NCI-H2196 (cell line): ENCODE measurements around the gene PHF21A.
"Not testable (repeated sequence)": the region's sequence is repeated elsewhere in the genome, so short reads cannot be mapped to it uniquely, and the experiment has no call there.

Experiments used
- DNase-seq: peaks from one replicate; lab custom pipeline; 2025; ENCODE audit not compliant: unreplicated experiment; lab: John Stamatoyannopoulos, UW

Gene PHF21A

GRCh38 chr11:45906096-45906682, 215.1 kb downstream of the PHF21A start:
- DNase-seq: no peak

- DNase-seq: not testable (repeated sequence)
Observed at GRCh38 chr11:45905576-45905975, 215.7 kb downstream of the PHF21A start.

- DNase-seq: no peak
Observed at GRCh38 chr11:45905095-45905494, 216.2 kb downstream of the PHF21A start.

DNA sequence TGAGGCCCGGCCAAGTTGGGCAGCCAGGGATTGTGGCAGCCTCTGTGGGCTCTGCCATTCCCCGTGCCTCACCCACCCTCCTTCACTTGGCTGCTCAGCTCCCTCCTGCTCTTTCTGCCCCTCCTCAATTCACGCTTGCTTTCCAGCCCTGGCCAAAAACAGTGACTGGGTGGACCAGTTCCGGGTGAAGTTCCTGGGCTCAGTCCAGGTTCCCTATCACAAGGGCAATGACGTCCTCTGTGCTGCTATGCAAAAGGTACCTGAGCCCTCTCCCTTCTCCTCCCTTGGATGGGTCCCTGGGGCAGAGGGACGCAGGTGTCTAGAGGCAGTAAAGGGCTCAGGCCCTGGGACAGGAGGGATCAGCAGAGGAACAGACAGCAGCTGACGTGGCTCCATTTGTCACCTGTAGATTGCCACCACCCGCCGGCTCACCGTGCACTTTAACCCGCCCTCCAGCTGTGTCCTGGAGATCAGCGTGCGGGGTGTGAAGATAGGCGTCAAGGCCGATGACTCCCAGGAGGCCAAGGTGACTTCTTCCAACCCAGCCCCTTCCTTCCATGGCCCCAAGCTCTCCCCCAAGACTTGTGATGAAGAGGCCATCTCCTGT, 216.8 kb downstream of the PHF21A start:
- no peak for DNase-seq

GRCh38 chr11:45902452-45903380, 218.5 kb downstream of the PHF21A start:
- DNase-seq: no peak

GRCh38 chr11:45901626-45902025, 219.6 kb downstream of the PHF21A start:
- DNase-seq: no peak

GRCh38 chr11:45900916-45901617, 220.2 kb downstream of the PHF21A start:
- no peak for DNase-seq

- DNase-seq: not testable (repeated sequence)
Observed at GRCh38 chr11:45900175-45900800, 221.0 kb downstream of the PHF21A start.

GRCh38 chr11:45899448-45900174, 221.6 kb downstream of the PHF21A start:
- peak; percentile 95 for DNase-seq

GRCh38 chr11:45899086-45899447, 222.2 kb downstream of the PHF21A start:
- DNase-seq: no peak

GRCh38 chr11:45897556-45897955, 223.7 kb downstream of the PHF21A start:
- peak; percentile 55 for DNase-seq

DNA sequence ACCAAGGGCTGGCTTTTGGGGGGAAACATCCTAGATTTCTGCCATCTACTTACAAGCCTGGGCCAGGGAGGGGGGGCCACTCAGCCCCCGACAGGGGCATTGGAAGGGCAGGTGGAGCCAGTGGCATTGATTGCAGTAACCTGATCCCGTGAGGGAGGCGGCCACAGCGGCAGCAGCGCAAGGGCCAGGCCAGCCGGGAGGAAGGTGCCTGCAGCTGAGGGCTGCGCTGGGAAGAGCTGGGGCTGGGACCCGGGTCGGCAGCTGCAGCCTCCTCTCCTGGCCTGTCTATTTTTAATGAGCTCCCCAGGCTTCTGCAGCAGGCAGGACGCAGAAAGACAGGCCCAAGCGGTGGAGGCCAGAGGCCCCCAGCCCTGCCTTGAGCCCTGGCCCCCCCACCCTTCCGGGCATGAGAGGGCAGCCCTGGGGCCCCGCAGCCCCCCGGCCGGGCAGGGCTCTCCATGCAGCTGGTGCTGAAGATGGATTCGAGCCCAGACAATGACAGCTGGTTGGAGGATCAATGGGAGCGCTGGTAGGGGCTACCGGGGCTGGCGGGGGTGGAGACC, 224.8 kb downstream of the PHF21A start:
- peak; percentile 79 for DNase-seq

DNA sequence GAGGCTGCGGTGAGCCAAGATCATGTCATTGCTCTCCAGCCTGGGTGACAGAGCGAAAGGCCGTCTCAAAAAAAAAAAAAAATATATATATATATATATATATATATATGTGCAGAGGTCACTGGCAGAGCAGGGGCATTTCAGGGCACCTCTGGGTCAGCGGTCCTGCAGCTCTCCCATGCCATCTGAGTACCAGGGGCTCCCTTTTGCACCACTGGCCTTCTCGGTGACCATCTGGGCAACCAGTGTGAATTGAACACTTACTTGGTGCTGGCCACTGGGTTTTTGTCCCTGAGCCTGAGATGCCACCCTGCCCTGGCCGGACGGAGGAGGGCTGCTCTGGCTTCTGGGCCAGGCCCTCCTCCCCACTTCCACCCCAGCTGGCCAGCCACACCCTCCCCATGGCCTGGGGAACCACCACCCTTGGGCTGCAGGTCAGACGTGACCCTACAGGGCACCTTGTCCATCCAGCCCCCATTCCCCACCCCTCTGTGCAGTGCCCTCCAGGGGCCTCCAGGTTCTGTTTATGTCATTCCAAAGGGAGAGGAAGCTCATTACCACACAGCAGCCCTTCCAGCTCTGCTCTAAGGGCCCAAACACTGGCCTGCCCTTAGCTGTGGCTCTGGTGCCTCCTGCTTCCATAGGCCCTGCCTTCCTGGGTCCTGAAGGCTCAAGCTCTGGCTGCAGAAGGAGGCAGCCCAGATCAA, 225.5 kb downstream of the PHF21A start:
- DNase-seq: no peak

DNA sequence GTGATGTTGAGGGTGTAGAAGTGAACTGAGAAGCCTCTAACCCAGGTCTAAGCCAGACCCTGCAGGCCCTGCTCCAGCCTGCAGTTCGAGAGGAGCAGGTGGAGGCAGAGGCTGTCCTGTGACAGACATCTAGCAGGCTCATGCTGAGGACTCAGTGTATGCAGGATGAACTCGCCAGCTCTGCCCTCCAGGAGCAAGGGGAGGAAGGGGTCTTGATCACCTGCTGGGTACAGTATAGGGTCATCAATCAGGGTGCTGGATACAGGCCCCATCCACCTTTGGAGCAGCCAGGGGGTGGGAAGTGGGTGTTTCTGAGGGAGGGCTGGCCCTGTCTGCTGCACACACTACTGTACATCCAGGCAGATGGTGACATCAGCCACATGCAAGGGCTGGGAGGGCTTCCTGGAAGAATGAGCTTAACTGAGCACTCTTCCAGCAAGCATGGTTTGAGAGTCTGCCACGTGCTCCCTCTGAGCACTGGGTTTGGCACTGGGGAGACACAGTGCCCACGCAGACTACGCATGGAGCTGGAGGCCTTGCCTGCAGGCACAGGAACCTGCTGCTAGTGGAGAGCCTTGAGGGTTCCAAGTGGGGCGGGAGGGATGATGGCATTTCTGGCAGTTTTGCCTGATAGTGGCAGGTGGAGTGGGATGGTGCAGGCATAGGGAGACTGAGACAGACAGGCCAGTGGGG, 226.6 kb downstream of the PHF21A start:
- DNase-seq: no peak

DNA sequence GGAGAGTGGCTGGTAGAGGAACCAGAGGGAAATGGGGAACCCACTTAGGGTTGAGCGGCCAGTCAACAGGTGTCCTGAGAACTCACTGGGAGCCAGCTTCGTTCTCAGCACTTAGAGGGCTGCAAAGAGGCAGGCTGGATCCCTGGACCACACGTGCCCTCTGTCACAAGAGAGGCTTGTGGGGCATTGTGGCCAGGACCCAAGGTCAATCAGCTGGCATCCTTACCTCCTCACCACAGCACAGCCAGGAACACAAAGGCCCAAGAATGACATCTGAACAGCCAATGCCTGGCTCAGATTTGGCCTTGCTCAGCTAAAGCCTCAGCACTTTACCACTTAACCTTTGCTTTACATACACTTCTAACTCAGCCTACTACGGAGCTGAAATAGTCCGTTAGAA, 228.4 kb downstream of the PHF21A start:
- DNase-seq: peak; percentile 31

DNA sequence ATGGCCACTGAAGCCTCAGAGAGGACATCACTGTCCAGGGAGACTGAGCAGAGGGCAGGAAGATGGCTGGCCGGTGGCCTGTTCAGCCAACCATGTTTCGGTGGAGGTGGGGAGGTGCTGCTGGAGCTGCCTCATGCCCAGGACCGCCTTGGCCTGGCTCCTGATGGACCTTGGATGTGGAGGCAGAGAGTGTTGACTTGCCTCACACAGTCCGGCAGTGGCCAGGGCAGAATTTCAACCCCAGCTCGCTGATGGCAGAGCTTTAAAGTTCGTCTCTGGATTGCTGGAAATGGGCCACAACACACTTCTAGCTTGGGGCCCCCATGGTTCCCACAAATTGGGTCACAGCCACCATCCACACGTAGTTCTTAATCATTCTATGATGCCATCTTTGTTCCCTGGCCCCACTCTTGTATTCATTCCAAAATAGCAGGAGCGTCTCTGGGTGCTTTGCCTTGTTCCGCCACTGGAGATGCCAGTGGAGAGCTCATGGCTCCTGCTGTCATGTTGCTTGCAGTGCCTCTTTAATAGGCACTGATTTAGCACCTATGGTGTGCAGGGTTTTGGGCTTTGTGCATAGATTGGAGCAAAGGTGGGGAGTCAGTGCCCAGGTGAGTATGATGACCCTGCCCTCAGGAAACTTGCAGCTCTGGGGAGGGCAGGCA, 230.2 kb downstream of the PHF21A start:
- no peak for DNase-seq

DNA sequence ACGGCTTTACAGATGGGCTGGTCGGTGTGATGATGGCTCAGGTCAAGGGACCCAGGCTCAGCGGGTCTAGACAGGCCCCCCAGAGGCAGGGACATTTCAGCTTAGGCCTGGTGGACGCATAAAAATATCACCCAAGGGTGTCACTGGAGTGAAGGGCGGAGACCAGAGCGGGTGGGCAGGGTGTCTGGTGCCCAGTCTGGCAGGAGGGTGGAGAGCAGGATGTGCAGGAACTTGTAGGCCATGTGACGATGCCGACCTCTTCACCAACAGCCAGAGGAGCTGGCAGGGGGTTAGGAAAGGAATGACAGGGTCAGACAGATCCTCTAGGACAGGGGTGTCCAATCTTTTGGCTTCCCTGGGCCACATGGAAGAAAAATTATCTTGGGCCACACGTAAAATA, 231.3 kb downstream of the PHF21A start:
- no peak for DNase-seq

DNA sequence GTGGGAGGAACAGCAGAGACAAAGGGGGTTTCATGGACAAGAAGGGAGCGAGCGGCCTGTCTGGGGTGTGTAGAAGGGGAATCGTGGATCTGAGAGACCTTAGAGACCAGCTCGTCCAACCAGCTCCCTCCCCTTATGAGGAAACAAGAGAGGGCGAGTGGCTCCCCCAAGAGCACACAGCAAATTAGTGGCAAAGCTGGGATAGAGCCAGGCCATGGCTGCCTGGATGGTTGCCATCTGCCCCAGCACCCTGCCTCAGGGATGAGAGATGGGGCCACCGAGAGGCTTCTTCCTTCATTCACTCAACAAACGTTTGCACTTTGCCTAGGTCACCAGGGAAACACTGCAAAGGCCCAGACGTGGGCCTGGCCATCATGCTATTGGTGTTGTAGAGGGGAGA, 231.7 kb downstream of the PHF21A start:
- no peak for DNase-seq
